ENCODE measurements around the gene LRBA.

Gene LRBA

GRCh38 chr4:150817804-150818528 is 197.1 kb downstream of the LRBA start:
- DNase-seq (ENCODE audit: low read depth), result no peak
- TF ChIP-seq CTCF (conservative IDR thresholded peaks at IDR 0.05; ENCODE audit: low read depth, low read length), result no peak
- no peak overlapping the region for H3K4me3 ChIP-seq (ENCODE audit: low read length)

DNA sequence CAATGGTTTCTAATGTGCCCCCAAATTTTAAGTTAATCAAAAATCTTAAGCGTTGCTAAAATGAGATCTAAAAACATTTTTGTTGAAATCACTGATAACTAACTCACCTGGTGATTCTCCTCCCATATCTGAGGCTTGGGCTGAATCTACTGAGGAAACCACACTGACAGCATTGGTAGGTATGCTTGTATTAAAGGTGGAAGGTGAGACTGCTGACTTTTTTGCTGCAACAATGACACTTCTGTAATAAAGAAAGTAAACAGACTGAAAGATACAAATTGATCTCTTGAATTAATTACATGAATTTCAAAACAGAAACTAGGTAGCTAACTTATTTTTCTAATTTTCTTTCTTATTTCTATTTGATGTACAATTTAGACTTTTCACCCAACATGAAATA is 198.1 kb downstream of the LRBA start:
- no peak for TF ChIP-seq CTCF (conservative IDR thresholded peaks at IDR 0.05; ENCODE audit: low read depth, low read length)
- DNase-seq (ENCODE audit: low read depth), result no peak
- no peak overlapping the region for H3K4me3 ChIP-seq (ENCODE audit: low read length)

- DNase-seq (ENCODE audit: low read depth), result no peak
- H3K4me3 ChIP-seq (ENCODE audit: low read length), result no peak overlapping the region
- TF ChIP-seq CTCF (conservative IDR thresholded peaks at IDR 0.05; ENCODE audit: low read depth, low read length), result no peak
Measured at GRCh38 chr4:150816491-150816890, 198.6 kb downstream of the LRBA start.

- no peak overlapping the region for H3K4me3 ChIP-seq (ENCODE audit: low read length)
- no peak for DNase-seq (ENCODE audit: low read depth)
- TF ChIP-seq CTCF (conservative IDR thresholded peaks at IDR 0.05; ENCODE audit: low read depth, low read length), result no peak
Measured at GRCh38 chr4:150814873-150815272, 200.2 kb downstream of the LRBA start.

DNA sequence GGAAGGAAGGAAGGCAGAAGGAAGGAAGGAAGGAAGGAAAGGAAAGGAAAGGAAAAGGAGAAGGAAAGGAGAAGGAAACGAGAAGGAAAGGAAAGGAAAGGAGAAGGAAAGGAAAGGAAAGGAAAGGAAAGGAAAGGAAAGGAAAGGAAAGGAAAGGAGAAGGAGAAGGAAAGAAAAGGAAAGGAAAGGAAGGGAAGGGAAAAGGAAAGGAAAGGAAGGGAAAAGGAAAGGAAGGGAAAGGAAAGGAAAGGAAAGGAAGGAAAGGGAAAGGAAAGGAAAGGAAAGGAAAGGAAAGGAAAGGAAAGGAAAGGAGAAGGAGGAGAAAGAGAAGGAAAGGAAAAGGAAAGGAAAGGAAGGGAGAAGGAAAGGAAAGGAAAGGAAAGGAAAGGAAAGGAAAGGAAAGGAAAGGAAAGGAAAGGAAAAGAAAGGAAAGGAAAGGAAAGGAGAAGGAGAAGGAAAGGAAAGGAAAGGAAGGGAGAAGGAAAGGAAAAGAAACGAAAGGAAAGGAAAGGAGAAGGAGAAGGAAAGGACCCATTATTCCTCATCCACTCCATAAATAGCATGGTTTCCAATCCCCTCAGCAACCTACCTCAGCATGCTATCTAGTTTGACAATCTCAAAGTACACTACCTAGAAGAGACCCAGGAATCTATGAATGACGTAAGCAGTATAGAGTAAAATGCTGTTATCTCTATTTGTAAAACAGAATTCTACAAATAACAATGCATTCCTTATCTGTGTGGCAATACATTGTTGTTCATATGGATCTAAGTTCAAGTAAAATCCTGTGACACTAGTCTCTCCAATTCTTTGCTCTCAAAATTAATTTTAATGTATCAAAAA is 209.7 kb downstream of the LRBA start:
- TF ChIP-seq CTCF (conservative IDR thresholded peaks at IDR 0.05; ENCODE audit: low read depth, low read length), result no peak
- no peak for DNase-seq (ENCODE audit: low read depth)
- H3K4me3 ChIP-seq (ENCODE audit: low read length), result no peak overlapping the region

- no peak for TF ChIP-seq CTCF (conservative IDR thresholded peaks at IDR 0.05; ENCODE audit: low read depth, low read length)
- H3K4me3 ChIP-seq (ENCODE audit: low read length), result no peak overlapping the region
- DNase-seq (ENCODE audit: low read depth), result no peak
Measured at GRCh38 chr4:150801833-150802232, 213.3 kb downstream of the LRBA start.

- peak; percentile 35 for TF ChIP-seq CTCF (conservative IDR thresholded peaks at IDR 0.05; ENCODE audit: low read depth, low read length)
- no peak for DNase-seq (ENCODE audit: low read depth)
- no peak overlapping the region for H3K4me3 ChIP-seq (ENCODE audit: low read length)
Measured at GRCh38 chr4:150799207-150799606, 215.9 kb downstream of the LRBA start.
